ENCODE data around the gene EHBP1. TPM values are rescaled to one million over a fixed set of nuclear protein-coding genes. Genes with fewer than 3 reads are reported as not detected.
"Not testable (repeated sequence)": the region's sequence is repeated elsewhere in the genome, so short reads cannot be mapped to it uniquely, and the experiment has no call there.

The EHBP1 gene
- total RNA-seq, 1 donor from 2014 or later = 17.9 TPM

- DNase-seq (ENCODE audit: low read depth in 2 of 2) = no peak
These were observed 307.0 kb downstream of the EHBP1 start for GRCh38 chr2:63012541-63012940.

DNA sequence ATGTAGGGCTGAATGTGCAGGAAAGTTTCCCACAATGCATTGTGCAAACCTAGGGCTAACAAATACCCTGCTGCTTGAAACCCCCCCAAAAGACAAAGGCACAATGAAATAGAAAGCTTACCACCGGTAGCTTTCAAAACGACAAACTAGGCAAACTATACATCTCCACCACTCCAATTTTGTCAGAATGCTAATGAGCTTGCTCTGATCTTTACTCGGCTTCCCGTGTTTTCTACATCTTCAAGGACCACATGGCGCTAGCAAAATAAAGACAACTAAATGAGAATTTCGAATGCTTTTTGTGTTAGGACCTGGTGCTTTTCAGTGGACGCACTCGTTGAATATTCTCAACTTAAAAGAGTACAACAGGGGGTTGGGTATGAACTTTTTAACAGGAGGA is 307.9 kb downstream of the EHBP1 start:
- no peak for DNase-seq (ENCODE audit: low read depth in 2 of 2)

DNA sequence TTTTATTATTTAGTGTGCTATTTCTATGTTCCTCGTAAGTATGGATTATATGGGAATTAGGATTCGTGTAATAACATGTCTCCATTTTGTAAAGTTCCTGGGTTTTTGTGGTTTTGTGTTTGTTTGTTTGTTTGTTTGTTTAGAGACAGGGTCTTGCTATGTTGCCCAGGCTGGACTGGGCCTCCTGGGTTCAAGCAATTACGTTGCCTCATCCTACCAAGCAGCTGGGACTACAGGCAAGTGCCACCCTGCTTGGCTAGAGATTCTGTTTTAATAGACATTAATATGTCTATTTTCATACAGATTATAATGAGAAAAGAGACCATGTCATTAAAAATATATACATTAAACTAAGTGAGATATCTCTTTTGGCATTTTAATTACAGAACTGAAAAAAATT is 309.9 kb downstream of the EHBP1 start:
- no peak for DNase-seq (ENCODE audit: low read depth in 2 of 2)

DNA sequence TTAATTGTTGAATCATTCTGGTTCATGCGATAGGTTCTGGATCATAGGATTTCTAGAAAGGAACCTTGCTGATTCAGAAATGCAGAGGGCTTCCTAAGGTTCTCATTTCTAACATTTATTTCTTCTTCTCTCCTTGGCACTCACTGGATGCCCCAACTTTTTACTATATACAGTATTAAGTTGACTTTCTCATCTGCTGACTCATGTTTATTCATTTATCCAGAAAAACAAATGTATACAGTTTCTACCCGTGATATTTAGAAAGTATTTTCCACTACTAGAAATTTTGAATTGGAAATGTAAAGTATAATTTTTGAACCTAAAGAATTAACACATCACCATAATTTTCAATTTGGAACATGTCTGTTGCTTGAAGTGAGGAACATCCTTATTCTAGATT is 312.9 kb downstream of the EHBP1 start:
- no peak for DNase-seq (ENCODE audit: low read depth in 2 of 2)

- not testable (repeated sequence) for DNase-seq (ENCODE audit: low read depth in 2 of 2)
These were observed 314.2 kb downstream of the EHBP1 start for GRCh38 chr2:63019686-63020085.

- peak; percentile 59 to 76 for DNase-seq (ENCODE audit: low read depth in 2 of 2)
These were observed 317.9 kb downstream of the EHBP1 start for GRCh38 chr2:63023444-63023843.

- peak in 1 of 2 donors; percentile 7 for DNase-seq (ENCODE audit: low read depth in 2 of 2)
These were observed 321.7 kb downstream of the EHBP1 start for GRCh38 chr2:63027220-63027619.

- peak; percentile 68 to 96 for DNase-seq (ENCODE audit: low read depth in 2 of 2)
These were observed 323.5 kb downstream of the EHBP1 start for GRCh38 chr2:63029058-63029457.

DNA sequence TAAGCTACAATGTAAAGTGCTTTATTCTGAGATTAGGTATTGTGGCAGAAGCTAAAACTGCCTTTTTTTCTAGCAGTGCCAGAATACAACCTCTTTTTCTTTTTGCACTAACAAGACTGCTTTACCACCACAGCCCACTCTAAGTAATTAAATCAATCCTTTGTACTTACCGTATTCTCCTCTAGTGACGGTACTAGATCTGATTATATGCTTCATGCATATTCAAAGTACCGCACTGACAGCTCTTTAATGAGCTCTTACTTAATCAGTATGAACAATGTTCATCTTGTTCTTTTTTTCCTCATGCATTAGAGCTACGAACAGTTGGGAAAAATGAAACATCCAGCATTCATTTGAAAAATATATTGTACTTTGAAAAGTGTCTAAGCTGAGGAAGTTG is 329.0 kb downstream of the EHBP1 start:
- no peak for DNase-seq (ENCODE audit: low read depth in 2 of 2)

GRCh38 chr2:63035169-63035568 is 329.7 kb downstream of the EHBP1 start:
- peak in 1 of 2 donors; percentile 70 for DNase-seq (ENCODE audit: low read depth in 2 of 2)

DNA sequence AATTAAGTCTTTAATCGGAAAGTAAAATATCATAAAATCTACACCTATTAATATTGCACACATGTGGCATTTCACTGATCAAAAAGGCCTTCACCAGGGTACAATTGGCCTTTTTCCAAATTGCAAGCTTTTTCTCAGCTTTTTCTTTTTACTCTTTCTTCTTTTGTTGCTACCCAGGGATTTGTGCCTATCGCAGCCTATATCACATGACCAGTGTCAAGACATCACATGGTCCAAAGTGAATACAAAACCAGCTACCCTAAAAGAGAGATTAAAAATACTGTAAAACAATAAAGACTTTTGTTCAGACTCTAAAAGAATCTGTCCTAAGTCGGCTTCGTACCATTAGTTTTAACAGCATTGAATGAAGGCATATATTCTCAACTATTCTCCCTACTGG is 330.1 kb downstream of the EHBP1 start:
- DNase-seq (ENCODE audit: low read depth in 2 of 2) = no peak

DNA sequence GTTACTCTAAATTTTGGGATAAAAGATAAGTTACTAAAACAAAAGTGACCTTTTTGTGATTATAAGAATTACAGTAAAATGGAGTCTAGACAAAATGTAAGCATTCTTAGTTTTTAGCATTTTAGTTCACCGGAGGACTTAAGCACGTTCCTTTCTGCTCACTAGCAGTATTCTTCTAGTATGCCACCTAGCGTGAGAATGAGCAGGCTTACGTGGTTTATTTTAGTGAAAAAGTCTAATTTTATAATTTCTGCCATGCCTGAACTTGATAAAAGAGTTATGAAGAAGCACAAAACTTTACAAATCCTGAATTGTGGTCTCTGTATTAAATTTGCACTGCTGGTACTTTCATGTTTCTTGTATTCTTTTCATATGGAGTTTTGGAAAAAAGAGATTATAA is 332.5 kb downstream of the EHBP1 start:
- no peak for DNase-seq (ENCODE audit: low read depth in 2 of 2)

DNA sequence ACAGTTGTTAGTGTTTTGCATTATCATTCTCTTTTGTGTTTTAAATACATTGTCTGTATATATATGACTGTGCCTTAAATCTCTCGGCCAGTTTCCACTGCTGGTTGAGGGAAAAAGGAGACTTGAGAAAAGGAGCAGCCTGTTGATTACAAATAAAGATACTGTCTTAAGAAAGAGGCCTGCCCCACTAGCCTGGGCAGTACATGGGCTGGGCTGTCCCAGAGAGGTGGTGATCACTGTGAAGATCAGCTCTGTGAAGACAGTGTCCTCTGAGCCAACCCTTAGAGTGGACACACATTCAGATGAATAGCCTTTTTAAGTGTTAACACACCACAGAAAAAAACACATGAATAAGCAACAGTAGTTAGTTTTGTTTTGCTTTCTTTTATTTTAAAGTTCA is 335.1 kb downstream of the EHBP1 start:
- no peak for DNase-seq (ENCODE audit: low read depth in 2 of 2)

- DNase-seq (ENCODE audit: low read depth in 2 of 2) = no peak
These were observed 336.1 kb downstream of the EHBP1 start for GRCh38 chr2:63041592-63041991.

DNA sequence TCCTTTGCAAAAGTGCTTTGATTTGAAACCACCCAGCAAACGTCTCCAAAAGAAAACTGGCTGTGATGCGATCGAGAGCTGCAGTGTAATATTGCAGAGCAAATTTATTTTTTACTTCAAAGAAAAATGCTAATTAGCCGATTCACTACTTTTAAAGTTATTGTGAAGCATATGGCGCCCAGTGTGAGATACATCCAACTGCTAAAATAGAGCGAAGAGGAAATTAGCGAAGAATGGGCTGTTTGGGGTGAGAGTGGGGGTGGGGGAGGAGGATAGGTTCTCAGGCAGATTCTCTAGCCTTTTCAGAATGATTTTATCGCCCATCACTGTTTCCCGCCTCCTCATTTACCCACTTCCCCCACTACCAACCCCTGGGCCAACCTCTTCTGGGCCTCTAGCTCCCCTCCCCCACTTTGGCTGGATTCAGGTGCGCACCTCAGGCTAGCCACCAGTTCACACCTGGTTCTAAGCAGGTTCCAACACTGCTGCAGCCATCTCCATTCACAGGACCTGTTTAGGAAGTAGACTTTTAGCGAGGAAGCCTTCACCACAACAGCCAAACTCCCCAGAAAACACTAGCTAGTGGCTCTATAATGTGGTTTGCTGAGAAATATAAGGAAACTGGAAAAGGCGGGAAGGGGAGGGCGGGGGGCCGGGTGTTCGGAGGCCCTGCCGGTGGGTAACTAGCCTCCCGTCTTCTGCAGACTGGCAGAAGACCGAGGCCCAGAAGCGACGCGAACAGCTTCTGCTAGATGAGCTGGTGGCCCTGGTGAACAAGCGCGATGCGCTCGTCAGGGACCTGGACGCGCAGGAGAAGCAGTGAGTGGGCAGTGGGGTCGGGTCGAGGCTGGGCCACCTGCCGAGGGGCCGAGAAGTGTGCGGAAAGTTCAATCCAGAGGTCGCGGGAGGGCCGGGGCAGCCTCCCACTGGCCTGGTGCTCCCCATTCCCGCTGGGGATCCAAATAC is 339.1 kb downstream of the EHBP1 start:
- no peak for DNase-seq (ENCODE audit: low read depth in 2 of 2)

- DNase-seq (ENCODE audit: low read depth in 2 of 2) = no peak
These were observed 341.0 kb downstream of the EHBP1 start for GRCh38 chr2:63046552-63046951.

DNA sequence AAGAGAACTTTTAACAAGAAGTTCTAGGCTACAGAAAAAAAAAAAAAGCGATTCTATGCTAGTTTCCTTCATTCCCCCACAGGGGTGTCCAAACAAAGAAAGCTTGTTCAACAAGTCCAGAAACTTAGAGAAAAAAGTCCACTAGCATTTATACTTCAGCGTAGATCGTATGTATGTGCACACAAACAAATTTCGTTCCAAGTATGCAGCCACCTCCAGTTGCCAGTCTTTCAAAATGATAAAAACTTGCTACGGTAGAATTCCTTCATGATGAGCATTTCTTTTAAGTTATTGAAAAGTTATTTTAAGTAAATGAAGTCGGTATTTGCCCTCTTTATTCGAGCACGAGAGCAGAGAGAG is 341.4 kb downstream of the EHBP1 start:
- no peak for DNase-seq (ENCODE audit: low read depth in 2 of 2)

DNA sequence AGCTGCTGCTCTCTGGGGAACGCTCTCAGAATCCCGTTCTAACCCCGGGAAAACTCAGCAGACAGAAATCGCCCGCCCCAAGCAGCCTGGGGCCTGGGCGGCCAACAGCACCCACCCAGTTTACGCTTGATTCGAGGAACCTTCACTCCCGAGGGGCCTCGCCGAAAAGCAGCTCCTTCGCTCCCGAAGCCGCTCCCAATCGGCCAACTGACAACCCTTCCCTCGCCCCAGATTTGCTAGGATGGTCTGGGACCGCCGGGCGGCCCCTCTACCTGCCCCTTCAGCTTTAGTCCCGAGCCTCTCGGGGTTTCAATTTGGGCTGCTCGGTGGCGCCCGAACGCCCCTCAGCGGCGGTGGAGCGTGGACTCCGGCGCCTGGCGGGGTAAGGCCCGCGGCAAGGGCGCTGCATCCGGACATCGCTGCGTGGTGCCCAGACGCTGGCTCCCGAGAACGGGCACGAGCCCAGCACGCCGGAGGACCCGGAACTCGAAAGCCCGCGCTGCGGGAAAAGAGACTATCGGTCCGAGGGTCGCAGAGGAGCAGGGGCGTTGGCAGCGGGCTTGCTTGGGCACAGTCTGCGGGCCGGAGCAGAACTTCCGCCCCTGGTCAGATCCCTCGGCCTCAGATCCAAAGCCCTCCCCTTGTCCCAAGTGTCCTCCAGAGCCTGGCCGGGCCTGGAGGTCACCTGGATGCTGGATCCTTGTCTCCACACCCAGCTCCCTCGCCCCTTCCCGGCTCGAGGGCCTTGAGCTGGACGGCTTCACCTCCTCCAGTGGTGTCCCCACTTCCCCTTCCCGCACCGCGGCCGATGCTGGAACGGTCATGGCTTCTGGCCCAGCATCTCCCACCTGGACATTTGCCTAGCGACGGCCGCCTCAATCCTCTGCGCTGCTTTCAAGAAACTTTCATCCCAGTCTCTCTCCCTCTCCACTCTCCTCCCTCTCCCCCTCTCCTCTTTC is 342.1 kb downstream of the EHBP1 start:
- no peak for DNase-seq (ENCODE audit: low read depth in 2 of 2)

GRCh38 chr2:63048367-63049171 is 343.1 kb downstream of the EHBP1 start:
- no peak for DNase-seq (ENCODE audit: low read depth in 2 of 2)

DNA sequence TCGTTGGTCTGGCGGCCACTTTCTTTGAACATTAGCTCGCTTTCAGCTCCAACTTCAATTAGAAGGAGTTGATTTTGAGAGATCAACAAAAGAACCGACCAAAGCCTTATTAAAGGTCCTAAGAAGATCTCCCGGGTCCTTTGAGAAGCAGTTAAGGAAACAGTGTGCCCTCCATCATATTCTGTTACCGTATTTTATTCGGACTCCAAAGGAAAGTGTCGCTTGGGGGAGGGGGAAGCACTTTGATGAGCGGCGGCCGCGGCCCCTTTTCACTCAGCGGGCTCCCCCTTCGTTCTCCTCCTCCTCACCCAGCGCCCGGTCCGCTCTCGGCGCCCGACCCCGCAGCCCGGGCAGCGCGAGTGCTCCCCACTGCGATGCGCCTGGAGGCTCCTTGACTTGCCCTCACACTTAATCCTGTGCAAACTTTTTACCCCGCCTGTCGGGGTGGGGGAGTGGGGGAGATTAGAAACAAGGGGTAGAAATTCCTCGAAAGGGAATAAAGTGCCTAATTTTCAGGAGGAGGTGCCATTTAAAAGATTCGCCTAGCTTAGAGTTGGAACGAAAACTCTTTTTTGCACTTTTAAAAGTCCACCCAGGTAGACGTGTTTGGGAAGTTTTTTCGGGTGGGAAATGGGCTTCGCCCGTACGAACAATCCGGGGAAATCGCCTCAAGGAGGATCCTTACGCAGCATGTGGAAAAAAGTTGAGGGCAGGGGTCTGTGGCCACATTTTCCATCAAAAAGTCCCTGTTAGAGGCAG is 343.9 kb downstream of the EHBP1 start:
- DNase-seq (ENCODE audit: low read depth in 2 of 2) = no peak

- DNase-seq (ENCODE audit: low read depth in 2 of 2) = no peak
These were observed 344.4 kb downstream of the EHBP1 start for GRCh38 chr2:63049970-63050333.
